PC-9 (cell line): ENCODE data around the gene HOXA9. TPM values are rescaled to one million over a fixed set of nuclear protein-coding genes. Genes with fewer than 3 reads are reported as not detected.

Source experiments
- BruUV-seq: library from RNA; stranded (reverse); fragments of 400-500 nt; replicated peaks from 2 replicates; lab custom pipeline; 2021; lab: Mats Ljungman, UMichigan
- CTCF ChIA-PET: fragments of 300-600 bp; sonication (Branson Sonifier 250); formaldehyde crosslinking; loops from one replicate; lab custom pipeline; 2022; ENCODE audit warnings: antibody characterized with exemption; lab: Charles Lee
- POLR2A ChIA-PET: fragments of 300-600 bp; sonication (Branson Sonifier 250); formaldehyde crosslinking; loops from one replicate; lab custom pipeline; 2022; ENCODE audit warnings: antibody characterized with exemption; ENCODE audit not compliant: unreplicated experiment; lab: Charles Lee
- DNase-seq, 2 experiments: peaks; one replicate each; pipeline versions ENCODE4 v3.0.0 to v3.0.0-alpha.2; 2015 to 2022; ENCODE audit warnings: mixed read lengths in 1 of 2
- H2AFZ ChIP-seq: fragments of 200-600 bp; sonication (generic); 2 replicates; pipeline ENCODE4 v1.8.1; 2017; ENCODE audit warnings: antibody characterized with exemption
- H3F3A ChIP-seq: fragments of 200-600 bp; sonication (generic); 2 replicates; pipeline ENCODE4 v1.8.1; 2017; ENCODE audit warnings: antibody characterized with exemption, mild to moderate bottlenecking, low read depth; ENCODE audit not compliant: insufficient read depth
- H3K27ac ChIP-seq: fragments of 200-600 bp; sonication (generic); 2 replicates; pipeline ENCODE4 v1.6.1; 2016; ENCODE audit warnings: mixed run types
- H3K27me3 ChIP-seq: fragments of 200-600 bp; sonication (generic); 2 replicates; pipeline ENCODE4 v1.6.1; 2016; ENCODE audit warnings: low read depth, mixed run types; ENCODE audit not compliant: insufficient read depth
- H3K36me3 ChIP-seq: fragments of 200-600 bp; sonication (generic); 2 replicates; pipeline ENCODE4 v1.6.1; 2016; ENCODE audit warnings: low read depth, mixed run types
- H3K4me1 ChIP-seq: fragments of 200-600 bp; sonication (generic); replicated peaks from 2 replicates; pipeline ENCODE4 v1.6.1; 2016; ENCODE audit warnings: mixed run types; ENCODE audit not compliant: insufficient read depth
- H3K4me2 ChIP-seq: fragments of 200-600 bp; sonication (generic); 2 replicates; pipeline ENCODE4 v1.6.1; 2017; ENCODE audit warnings: mixed run types
- H3K4me3 ChIP-seq: fragments of 200-600 bp; sonication (generic); 2 replicates; pipeline ENCODE4 v1.6.1; 2016; ENCODE audit warnings: mixed run types
- H3K79me2 ChIP-seq: fragments of 200-600 bp; sonication (generic); 2 replicates; pipeline ENCODE4 v1.6.1; 2017; ENCODE audit warnings: low read depth, mixed run types
- H3K9me2 ChIP-seq: fragments of 200-600 bp; sonication (generic); 2 replicates; pipeline ENCODE4 v1.8.1; 2017; ENCODE audit warnings: mild to moderate bottlenecking; ENCODE audit not compliant: insufficient read depth
- H3K9me3 ChIP-seq: fragments of 200-600 bp; sonication (generic); 2 replicates; pipeline ENCODE4 v1.8.1; 2016; ENCODE audit warnings: low read depth; ENCODE audit not compliant: insufficient read depth
- H4K20me1 ChIP-seq: fragments of 200-600 bp; sonication (generic); 2 replicates; pipeline ENCODE4 v1.8.1; 2017; ENCODE audit not compliant: insufficient read depth
- EZH2 ChIP-seq: fragments of 200-600 bp; sonication (generic); IDR thresholded peaks from 2 replicates; pipeline ENCODE4 v1.8.0; 2017; ENCODE audit warnings: antibody characterized with exemption, low read depth
- intact Hi-C: fragments of 100-400 bp; cut with micrococcal nuclease; formaldehyde crosslinking; loops from one replicate; pipeline ENCODE4 v1.10.0; 2022; ENCODE audit not compliant: unreplicated experiment
- total RNA-seq: library from RNA; stranded (reverse); gene quantifications from 2 replicates; pipeline ENCODE4 v1.2.3, GENCODE V29; 2021
- TF ChIP-seq, protein P1 (sequence below): fragments of 200-600 bp; sonication (generic); conservative IDR thresholded peaks from 2 replicates; pipeline ENCODE4 v1.6.1; 2017; ENCODE audit warnings: mixed run types, antibody characterized with exemption, mild to moderate bottlenecking, moderate library complexity

Gene HOXA9
- total RNA-seq, 1 experiment from 2014 or later: 2.5 TPM

DNA sequence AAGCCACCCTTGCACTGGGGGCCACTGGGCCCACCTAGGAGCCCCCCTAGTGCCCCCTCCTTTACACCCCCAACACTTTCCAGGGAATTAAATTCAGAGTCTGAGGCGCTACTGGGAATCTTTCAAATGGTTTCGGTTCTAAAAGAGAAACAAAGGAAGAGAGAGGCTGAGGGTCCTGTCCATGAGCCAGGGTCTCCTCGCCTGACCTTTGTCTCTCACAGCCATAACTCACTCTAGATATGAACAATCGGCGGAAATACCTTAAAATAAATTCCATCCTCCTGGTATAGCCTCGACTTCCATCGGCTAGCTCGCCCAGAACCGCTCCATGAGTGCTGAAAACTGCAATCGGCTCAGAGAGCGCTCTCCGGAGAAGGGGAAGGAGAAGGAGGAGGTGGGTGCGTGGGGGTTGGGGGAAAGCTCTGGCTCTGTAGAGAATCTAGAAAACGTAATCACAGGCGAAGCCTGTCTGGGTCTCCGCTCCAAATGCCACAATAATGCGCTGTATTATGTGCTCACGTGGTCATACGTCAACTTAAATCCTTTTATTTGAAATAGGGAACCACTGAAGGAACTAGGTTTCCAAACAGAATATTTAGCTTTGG, 47.3 kb downstream of the HOXA9 start:
- no peak overlapping the region for H3K27ac ChIP-seq
- peaks cover 37% of the 10 kb centered on the region for H3K36me3 ChIP-seq
- ChIA-PET POLR2A (no interaction called here), CTCF (no interaction called here)
- no peaks in the 10 kb centered on the region for H3K27me3 ChIP-seq
- no peak overlapping the region for H2AFZ ChIP-seq
- no peaks in the 10 kb centered on the region for H4K20me1 ChIP-seq
- H3K79me2 ChIP-seq: peaks cover 54% of the 10 kb centered on the region
- intact Hi-C loops: loop anchor here (10.0 kb wide), 1 partner anchor 627 kb away; the partner anchor contains the start of gene TAX1BP1
- no peak for DNase-seq
- peaks cover 19% of the 10 kb centered on the region for H3K4me1 ChIP-seq
- peak overlapping the region; percentile 90; the same call in 1 of the 2 replicates for H3K4me3 ChIP-seq
- H3F3A ChIP-seq: peaks cover 58% of the 10 kb centered on the region
- H3K9me2 ChIP-seq: no peaks in the 10 kb centered on the region
- BruUV-seq: no TSS peak
- no peaks in the 10 kb centered on the region for H3K9me3 ChIP-seq
- TF ChIP-seq, protein P1, sequence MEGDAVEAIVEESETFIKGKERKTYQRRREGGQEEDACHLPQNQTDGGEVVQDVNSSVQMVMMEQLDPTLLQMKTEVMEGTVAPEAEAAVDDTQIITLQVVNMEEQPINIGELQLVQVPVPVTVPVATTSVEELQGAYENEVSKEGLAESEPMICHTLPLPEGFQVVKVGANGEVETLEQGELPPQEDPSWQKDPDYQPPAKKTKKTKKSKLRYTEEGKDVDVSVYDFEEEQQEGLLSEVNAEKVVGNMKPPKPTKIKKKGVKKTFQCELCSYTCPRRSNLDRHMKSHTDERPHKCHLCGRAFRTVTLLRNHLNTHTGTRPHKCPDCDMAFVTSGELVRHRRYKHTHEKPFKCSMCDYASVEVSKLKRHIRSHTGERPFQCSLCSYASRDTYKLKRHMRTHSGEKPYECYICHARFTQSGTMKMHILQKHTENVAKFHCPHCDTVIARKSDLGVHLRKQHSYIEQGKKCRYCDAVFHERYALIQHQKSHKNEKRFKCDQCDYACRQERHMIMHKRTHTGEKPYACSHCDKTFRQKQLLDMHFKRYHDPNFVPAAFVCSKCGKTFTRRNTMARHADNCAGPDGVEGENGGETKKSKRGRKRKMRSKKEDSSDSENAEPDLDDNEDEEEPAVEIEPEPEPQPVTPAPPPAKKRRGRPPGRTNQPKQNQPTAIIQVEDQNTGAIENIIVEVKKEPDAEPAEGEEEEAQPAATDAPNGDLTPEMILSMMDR: no peak
- no peak for TF ChIP-seq EZH2
- H3K4me2 ChIP-seq: peak overlapping the region; percentile 98

DNA sequence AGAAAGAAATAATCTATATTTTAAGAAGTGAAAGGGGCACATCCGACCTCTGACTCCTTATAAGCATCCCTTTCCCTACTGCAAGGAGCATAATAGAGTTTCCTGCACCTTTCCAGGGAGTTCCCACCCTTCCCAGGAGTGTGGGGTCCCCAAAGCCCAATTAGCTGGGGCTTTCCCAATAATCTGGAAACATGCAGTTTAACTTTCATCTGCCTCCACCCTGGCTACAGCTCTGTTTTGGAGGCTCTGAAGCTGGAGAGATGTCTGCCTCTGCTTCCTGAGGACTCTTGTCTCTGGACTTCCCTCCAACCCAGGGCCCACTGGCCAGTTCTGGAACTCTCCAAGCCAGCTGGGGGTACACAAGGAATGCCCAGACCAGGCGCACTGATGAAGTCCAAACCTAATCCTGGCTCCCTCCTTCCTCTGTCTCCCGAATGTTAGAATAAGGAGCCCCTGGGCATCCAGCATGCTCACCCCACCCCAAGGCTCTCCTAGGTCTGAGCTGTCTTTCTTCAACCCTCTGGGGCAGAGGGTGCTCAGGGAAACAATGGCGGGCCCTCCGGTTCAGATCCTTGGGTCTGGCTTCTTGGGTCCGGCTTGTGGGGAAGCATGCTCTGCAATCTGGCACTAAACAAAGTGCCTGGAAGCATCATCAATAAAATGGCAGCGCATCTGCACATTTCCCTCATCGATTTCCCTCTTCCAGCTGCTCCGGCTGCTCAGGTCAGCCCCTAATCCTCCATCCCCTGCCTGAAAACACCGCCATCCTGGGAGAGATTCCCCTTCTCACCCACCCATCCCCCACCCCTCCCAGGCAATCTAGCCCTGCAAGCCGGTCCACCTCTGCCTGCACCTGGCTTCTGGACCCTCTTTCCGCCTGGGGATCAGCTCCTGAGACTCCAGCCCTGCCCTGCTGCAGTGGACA, 48.1 kb downstream of the HOXA9 start:
- POLR2A ChIA-PET: interaction anchor here (0.6 to 0.8 kb wide), 3 partner anchors 260 to 667 kb away, joined by 3 to 5 read pairs (median 4); no protein-coding TSS in a partner anchor

More for the DNA sequence above, 48.1 kb downstream of the HOXA9 start:
- Histone ChIP-seq H3K79me2 (peaks cover 62% of the 10 kb centered on the region), H3K27ac (peak overlapping the region; percentile 95), H3K4me3 (peak overlapping the region; percentile 90), H2AFZ (no peak overlapping the region), H3K9me3 (no peaks in the 10 kb centered on the region), H3K27me3 (no peaks in the 10 kb centered on the region), H3K4me1 (peaks cover 21% of the 10 kb centered on the region), H4K20me1 (no peaks in the 10 kb centered on the region), H3K36me3 (peaks cover 37% of the 10 kb centered on the region), H3K4me2 (peak overlapping the region; percentile 98), H3F3A (peaks cover 65% of the 10 kb centered on the region), H3K9me2 (no peaks in the 10 kb centered on the region)
- no peak for TF ChIP-seq EZH2
- TF ChIP-seq, protein P1: no peak
- CTCF ChIA-PET: interaction anchor here (0.6 kb wide), 2 partner anchors 206 to 447 kb away, joined by 3 to 4 read pairs; no protein-coding TSS in a partner anchor
- BruUV-seq: no TSS peak
- intact Hi-C loops: loop anchor here (10.0 kb wide), 1 partner anchor 628 kb away; the partner anchor contains the start of gene TAX1BP1
- DNase-seq: no peak
